Glutamatergic neuron (in vitro differentiated cells): ENCODE measurements around the gene SPSB3. TPM values are rescaled to one million over a fixed set of nuclear protein-coding genes. Genes with fewer than 3 reads are reported as not detected.

Experiments used
- DNase-seq: peaks from one replicate; pipeline ENCODE4 v3.0.0; 2022
- H3K27ac Mint-ChIP-seq: one replicate; pipeline ENCODE4 v1.8.0; 2020; ENCODE audit warnings: mild to moderate bottlenecking, mixed read lengths, inconsistent platforms; ENCODE audit not compliant: unreplicated experiment
- H3K27me3 Mint-ChIP-seq: one replicate; pipeline ENCODE4 v1.8.0; 2020; ENCODE audit warnings: mild to moderate bottlenecking, moderate library complexity, mixed read lengths, inconsistent platforms; ENCODE audit not compliant: unreplicated experiment
- H3K36me3 Mint-ChIP-seq: one replicate; pipeline ENCODE4 v1.8.0; 2020; ENCODE audit warnings: mild to moderate bottlenecking, mixed read lengths, inconsistent platforms; ENCODE audit not compliant: unreplicated experiment
- H3K4me1 Mint-ChIP-seq: one replicate; pipeline ENCODE4 v1.8.0; 2020; ENCODE audit warnings: mild to moderate bottlenecking, low read depth, mixed read lengths, inconsistent platforms; ENCODE audit not compliant: unreplicated experiment
- H3K4me3 Mint-ChIP-seq: one replicate; pipeline ENCODE4 v1.8.0; 2020; ENCODE audit warnings: mild to moderate bottlenecking, mixed read lengths, inconsistent platforms; ENCODE audit not compliant: unreplicated experiment
- H3K9me3 Mint-ChIP-seq: one replicate; pipeline ENCODE4 v1.8.0; 2020; ENCODE audit warnings: mild to moderate bottlenecking, moderate library complexity, mixed read lengths, inconsistent platforms; ENCODE audit not compliant: unreplicated experiment
- total RNA-seq: library from RNA; stranded (reverse); fragmentation: NEBNext Ultra II Directional; extraction: Animal tissue kit (Norgen Biotek cat#: 25700); gene quantifications from one replicate; pipeline ENCODE4 v1.2.1, GENCODE V29; 2021; ENCODE audit not compliant: unreplicated experiment
- TF ChIP-seq, protein P1 (sequence below): fragments of 200-600 bp; sonication (generic); IDR thresholded peaks from one replicate; pipeline ENCODE4 v1.5.0; 2021; ENCODE audit not compliant: partially characterized antibody, unreplicated experiment

The SPSB3 gene
- total RNA-seq, 1 donor from 2014 or later: 80.4 TPM

- DNase-seq: no peak
- H3K9me3 Mint-ChIP-seq: peaks cover 16% of the 10 kb centered on the region
- peaks cover 13% of the 10 kb centered on the region for H3K27me3 Mint-ChIP-seq
- H3K4me3 Mint-ChIP-seq: no peak overlapping the region
- no peak overlapping the region for H3K27ac Mint-ChIP-seq
- no peaks in the 10 kb centered on the region for H3K36me3 Mint-ChIP-seq
- H3K4me1 Mint-ChIP-seq: peaks cover 4% of the 10 kb centered on the region
- TF ChIP-seq, protein P1, sequence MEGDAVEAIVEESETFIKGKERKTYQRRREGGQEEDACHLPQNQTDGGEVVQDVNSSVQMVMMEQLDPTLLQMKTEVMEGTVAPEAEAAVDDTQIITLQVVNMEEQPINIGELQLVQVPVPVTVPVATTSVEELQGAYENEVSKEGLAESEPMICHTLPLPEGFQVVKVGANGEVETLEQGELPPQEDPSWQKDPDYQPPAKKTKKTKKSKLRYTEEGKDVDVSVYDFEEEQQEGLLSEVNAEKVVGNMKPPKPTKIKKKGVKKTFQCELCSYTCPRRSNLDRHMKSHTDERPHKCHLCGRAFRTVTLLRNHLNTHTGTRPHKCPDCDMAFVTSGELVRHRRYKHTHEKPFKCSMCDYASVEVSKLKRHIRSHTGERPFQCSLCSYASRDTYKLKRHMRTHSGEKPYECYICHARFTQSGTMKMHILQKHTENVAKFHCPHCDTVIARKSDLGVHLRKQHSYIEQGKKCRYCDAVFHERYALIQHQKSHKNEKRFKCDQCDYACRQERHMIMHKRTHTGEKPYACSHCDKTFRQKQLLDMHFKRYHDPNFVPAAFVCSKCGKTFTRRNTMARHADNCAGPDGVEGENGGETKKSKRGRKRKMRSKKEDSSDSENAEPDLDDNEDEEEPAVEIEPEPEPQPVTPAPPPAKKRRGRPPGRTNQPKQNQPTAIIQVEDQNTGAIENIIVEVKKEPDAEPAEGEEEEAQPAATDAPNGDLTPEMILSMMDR: no peak
Observed at GRCh38 chr16:1767116-1767994, 15.0 kb downstream of the SPSB3 start.

DNA sequence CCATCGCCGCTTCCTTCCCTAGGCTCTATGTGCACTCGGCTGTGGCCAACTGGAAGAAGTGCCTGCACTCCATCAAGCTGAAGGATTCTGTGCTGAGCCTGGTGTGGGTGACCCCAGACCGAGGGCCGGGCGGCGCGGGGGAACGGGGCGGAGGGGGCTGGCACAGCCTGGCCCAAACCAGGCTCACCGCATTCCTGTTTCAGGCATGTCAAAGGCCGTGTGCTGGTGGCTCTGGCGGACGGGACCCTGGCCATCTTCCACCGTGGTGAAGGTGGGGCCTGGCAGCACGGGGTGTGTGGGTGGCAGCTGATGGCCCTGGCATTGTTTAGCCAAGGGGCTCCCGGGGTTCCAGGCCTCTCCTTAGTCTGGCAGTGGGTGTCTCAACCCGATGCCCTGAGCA, 15.7 kb downstream of the SPSB3 start:
- TF ChIP-seq, protein P1: no peak
- peaks cover 10% of the 10 kb centered on the region for H3K27me3 Mint-ChIP-seq
- peaks cover 9% of the 10 kb centered on the region for H3K9me3 Mint-ChIP-seq
- H3K27ac Mint-ChIP-seq: no peak overlapping the region
- H3K4me1 Mint-ChIP-seq: peaks cover 6% of the 10 kb centered on the region
- no peak for DNase-seq
- H3K36me3 Mint-ChIP-seq: no peaks in the 10 kb centered on the region
- H3K4me3 Mint-ChIP-seq: no peak overlapping the region

DNA sequence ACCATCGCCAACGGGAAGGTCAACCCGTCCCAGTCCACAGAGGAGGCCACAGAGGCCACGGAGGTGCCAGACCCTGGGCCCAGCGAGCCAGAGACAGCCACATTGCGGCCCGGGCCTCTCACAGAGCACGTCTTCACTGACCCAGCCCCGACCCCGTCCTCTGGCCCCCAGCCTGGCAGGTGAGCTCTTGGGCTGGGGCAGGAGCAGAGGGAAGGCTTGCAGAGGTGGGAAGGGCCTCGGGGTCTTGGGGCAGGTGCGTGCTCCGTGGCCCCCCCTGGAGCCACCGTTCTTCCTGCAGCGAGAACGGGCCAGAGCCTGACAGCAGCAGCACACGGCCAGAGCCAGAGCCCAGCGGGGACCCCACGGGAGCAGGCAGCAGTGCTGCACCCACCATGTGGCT, 16.1 kb downstream of the SPSB3 start:
- TF ChIP-seq, protein P1: no peak
- H3K4me1 Mint-ChIP-seq: peaks cover 7% of the 10 kb centered on the region
- peaks cover 9% of the 10 kb centered on the region for H3K9me3 Mint-ChIP-seq
- no peak overlapping the region for H3K27ac Mint-ChIP-seq
- no peaks in the 10 kb centered on the region for H3K36me3 Mint-ChIP-seq
- H3K27me3 Mint-ChIP-seq: peaks cover 10% of the 10 kb centered on the region
- no peak overlapping the region for H3K4me3 Mint-ChIP-seq
- no peak for DNase-seq

GRCh38 chr16:1765826-1766225, 16.5 kb downstream of the SPSB3 start:
- H3K27me3 Mint-ChIP-seq: peaks cover 10% of the 10 kb centered on the region
- H3K4me3 Mint-ChIP-seq: no peak overlapping the region
- H3K36me3 Mint-ChIP-seq: no peaks in the 10 kb centered on the region
- peaks cover 9% of the 10 kb centered on the region for H3K9me3 Mint-ChIP-seq
- H3K4me1 Mint-ChIP-seq: peaks cover 9% of the 10 kb centered on the region
- DNase-seq: no peak
- no peak overlapping the region for H3K27ac Mint-ChIP-seq
- TF ChIP-seq, protein P1: no peak

DNA sequence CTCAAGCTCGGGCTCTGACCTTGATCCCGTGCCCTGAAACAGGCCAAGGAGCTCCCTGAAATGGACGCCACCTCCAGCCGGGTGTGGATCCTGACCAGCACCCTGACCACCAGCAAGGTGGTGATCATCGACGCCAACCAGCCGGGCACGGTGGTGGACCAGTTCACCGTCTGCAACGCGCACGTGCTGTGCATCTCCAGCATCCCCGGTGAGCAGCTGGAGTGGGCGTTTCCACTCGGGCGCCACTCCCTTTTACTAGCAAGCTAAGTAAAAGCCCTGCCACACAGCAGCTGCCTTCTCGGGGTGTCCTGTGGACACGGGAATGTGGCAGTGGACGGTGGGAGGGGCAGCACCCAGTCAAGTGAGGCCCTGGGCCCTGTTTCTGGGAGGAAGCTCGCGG, 17.4 kb downstream of the SPSB3 start:
- peaks cover 4% of the 10 kb centered on the region for H3K27me3 Mint-ChIP-seq
- peaks cover 6% of the 10 kb centered on the region for H3K4me1 Mint-ChIP-seq
- peaks cover 4% of the 10 kb centered on the region for H3K9me3 Mint-ChIP-seq
- no peak overlapping the region for H3K27ac Mint-ChIP-seq
- no peak overlapping the region for H3K4me3 Mint-ChIP-seq
- no peaks in the 10 kb centered on the region for H3K36me3 Mint-ChIP-seq
- no peak for DNase-seq
- TF ChIP-seq, protein P1: no peak
